Measurements from ENCODE around the gene YBX3.
A peak's percentile ranks its signal among the peaks of the same experiment; 100 is the strongest.

The YBX3 gene

DNA sequence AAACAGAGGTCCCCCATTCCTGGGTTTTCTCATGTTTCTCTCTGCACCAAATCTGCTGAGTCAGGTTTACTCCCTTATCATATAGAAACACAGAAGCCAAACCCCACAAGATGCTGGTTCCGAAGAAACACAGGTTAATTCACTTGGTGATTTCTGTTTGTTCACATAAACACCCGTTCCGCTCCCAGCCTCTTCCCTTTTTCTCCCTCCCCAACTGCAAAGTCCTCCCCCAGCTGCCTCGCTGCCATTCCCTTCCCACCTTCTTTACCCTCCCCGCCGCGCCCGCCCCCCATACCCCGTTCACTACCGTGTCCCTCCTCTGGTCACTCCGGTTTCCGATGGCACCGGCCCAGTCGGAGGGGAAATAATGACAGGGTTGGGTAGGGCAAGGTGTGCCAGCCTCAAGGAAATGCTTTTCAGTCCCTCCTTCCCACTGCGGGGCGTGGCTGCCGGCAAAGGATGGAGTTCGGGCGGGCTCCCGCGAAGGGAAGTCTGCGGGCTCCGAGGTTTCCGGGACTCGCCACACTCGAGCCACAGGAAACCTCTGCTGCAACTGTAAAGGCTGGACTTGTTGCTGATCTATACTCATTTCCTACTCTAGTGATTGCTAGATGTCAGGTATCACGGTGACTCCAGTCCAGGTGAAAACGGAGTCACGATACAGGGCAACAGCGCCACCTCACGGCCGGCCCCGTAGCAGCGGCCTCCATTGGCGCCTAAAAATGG, 49.3 kb downstream of the YBX3 start, which contains the start of gene STYK1:
STYK1 (minus strand) TSS at position 394 of the 726 bp plus-strand sequence. CDS start 39,434 bp downstream, outside the sequence.
- Mint-ChIP-seq H3K36me3 (ENCODE audit: low read depth) (no peaks in the 10 kb centered on the region), H3K27me3 (ENCODE audit: low read depth) (peaks cover 64% of the 10 kb centered on the region), H3K9me3 (no peaks in the 10 kb centered on the region), H3K4me3 (peak within 1 kb of the TSS; percentile 84), H3K27ac (peak within 1 kb of the TSS; percentile 53), H3K4me1 (ENCODE audit: low read depth) (peaks cover 53% of the 10 kb centered on the region)
- DNase-seq (ENCODE audit: low spot score) = peak; percentile 63

DNA sequence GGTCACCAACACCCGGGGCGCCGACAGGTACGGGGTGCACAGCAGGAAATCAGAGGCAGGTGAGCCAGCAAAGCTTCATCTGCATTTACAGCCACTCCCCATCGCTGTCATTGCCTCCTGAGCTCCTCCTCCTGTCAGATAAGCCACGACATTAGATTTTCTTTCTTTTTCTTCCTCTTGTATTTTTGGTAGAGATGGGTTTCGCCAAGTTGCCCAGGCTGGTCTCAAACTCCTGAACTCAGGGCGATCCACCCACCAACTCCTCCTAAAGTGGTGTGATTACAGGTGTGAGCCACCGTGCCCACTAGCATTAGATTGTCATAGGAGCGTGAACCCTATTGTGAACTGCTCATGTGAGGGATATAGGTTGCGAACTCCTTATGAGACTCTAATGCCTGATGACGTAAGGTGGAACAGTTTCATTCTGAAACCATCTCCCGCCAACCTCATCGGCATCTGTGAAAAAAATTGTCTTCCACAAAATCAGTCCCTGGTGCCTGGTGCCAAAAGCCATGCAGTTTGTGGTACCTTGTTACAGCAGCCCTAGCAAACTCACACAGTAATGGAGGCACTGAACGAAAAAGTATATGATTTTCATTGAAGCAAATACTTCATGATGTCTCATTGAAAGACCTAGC, 50.8 kb downstream of the YBX3 start:
- no peak for DNase-seq (ENCODE audit: low spot score)
- Mint-ChIP-seq H3K36me3 (ENCODE audit: low read depth) (no peaks in the 10 kb centered on the region), H3K27me3 (ENCODE audit: low read depth) (peaks cover 67% of the 10 kb centered on the region), H3K9me3 (no peaks in the 10 kb centered on the region), H3K4me3 (peak overlapping the region; percentile 37), H3K4me1 (ENCODE audit: low read depth) (peaks cover 48% of the 10 kb centered on the region), H3K27ac (no peak overlapping the region)

DNA sequence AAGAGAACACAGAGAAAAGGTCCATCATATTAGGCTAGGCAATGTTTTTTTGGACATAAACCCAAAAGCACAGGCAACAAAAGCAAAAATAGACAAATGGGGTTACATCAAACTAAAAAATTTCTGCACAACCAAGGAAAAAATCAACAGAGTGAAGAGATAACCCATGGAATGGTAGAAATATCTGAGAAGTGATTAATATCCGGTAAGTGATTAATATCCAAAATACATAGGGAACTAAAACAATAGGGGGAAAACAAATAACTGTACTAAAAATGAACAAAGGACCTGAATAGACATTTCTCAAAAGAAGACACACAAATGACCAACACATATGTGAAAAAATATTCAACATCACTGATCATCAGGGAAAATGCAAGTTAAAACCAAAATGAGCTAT, 53.6 kb downstream of the YBX3 start:
- DNase-seq (ENCODE audit: low spot score) = no peak
- H3K9me3 Mint-ChIP-seq = no peaks in the 10 kb centered on the region
- peaks cover 32% of the 10 kb centered on the region for H3K4me1 Mint-ChIP-seq (ENCODE audit: low read depth)
- peaks cover 52% of the 10 kb centered on the region for H3K27me3 Mint-ChIP-seq (ENCODE audit: low read depth)
- no peak overlapping the region for H3K4me3 Mint-ChIP-seq
- H3K27ac Mint-ChIP-seq = no peak overlapping the region
- H3K36me3 Mint-ChIP-seq (ENCODE audit: low read depth) = no peaks in the 10 kb centered on the region

DNA sequence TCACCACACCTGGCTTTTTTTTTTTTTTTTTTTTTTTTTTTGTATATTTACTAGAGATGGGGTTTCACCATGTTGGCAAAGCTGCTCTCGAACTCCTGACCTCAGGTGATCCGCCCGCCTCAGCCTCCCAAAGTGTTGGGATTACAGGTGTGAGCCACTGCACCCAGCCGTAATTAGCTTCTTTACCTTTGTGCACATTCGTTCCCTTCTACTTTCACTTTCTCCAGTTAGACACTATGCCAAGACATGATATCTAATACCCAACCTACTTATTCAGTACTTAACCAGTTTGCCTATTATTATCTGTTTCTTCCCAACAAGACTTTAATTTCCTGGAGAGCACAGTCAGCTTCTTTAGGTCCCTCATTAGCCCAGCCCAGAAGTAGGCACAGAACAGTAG, 54.6 kb downstream of the YBX3 start:
- Mint-ChIP-seq H3K36me3 (ENCODE audit: low read depth) (no peaks in the 10 kb centered on the region), H3K4me1 (ENCODE audit: low read depth) (peaks cover 24% of the 10 kb centered on the region)

DNA sequence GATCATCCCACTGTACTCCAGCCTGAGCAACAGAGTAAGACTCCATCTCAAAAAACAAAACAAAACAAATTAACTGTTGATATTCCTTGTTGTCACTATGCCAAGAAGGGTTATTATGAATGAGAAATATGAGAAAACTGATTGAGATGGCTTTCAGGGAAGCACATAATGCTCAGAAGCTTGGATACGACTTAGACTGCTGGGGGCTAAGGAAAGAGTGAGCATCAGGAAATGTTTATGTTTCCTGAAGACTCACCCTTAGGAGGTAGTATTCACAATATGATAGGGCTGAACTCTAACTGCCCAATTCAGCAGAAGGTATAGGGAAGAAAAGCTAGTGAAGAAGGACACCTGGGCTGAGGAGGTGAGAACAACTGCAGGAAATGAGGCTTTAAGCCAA, 55.5 kb downstream of the YBX3 start:
- no peak for DNase-seq (ENCODE audit: low spot score)
- Mint-ChIP-seq H3K27ac (no peak overlapping the region), H3K4me1 (ENCODE audit: low read depth) (peaks cover 16% of the 10 kb centered on the region), H3K36me3 (ENCODE audit: low read depth) (no peaks in the 10 kb centered on the region), H3K27me3 (ENCODE audit: low read depth) (peaks cover 51% of the 10 kb centered on the region), H3K4me3 (no peak overlapping the region), H3K9me3 (no peaks in the 10 kb centered on the region)

More for the DNA sequence above, 54.6 kb downstream of the YBX3 start:
- Mint-ChIP-seq H3K4me3 (peak overlapping the region; percentile 34), H3K27me3 (ENCODE audit: low read depth) (peaks cover 52% of the 10 kb centered on the region), H3K9me3 (no peaks in the 10 kb centered on the region), H3K27ac (no peak overlapping the region)
- no peak for DNase-seq (ENCODE audit: low spot score)

DNA sequence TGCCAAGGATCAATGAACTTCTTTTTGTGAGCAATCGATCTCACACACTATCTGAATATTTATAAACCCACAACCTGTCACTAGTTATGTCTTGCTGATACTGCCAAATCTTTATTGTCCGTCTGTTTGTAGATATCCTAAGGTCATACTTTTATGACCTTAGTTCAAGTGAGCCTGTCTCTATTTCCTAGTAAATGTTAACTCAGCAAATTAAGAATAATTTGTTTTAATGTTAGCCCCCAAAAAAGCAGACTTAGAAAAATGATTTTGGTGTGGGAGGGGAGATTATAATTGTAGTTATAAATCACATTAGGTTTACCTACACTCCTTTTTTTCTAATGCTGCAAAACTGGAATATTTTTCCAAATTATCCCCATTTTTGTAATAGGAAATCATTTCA, 58.6 kb downstream of the YBX3 start:
- H3K27ac Mint-ChIP-seq = no peak overlapping the region
- no peaks in the 10 kb centered on the region for H3K36me3 Mint-ChIP-seq (ENCODE audit: low read depth)
- H3K27me3 Mint-ChIP-seq (ENCODE audit: low read depth) = peaks cover 48% of the 10 kb centered on the region

DNA sequence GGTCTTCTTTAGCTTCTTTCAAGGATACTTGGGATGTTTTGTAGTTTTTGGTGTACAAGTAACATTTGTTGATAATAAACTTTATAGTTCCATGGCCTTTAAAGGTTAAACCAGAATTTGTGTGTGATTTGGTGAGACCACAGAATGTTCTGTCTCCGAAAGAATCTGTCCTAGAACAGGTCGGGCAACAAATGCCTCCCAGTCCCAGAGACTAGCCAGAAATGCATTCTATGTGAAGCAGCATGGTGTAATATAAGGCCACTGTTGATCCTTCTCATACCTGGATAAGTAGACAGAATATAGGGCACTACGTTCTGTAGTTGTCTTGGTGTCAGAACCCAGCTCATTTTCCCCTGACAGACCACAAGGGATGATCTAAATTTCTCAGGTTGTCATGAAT, 59.3 kb downstream of the YBX3 start:
- Mint-ChIP-seq H3K36me3 (ENCODE audit: low read depth) (no peaks in the 10 kb centered on the region), H3K27me3 (ENCODE audit: low read depth) (peaks cover 44% of the 10 kb centered on the region), H3K4me3 (no peak overlapping the region)

More for the DNA sequence above, 58.6 kb downstream of the YBX3 start:
- no peak for DNase-seq (ENCODE audit: low spot score)
- Mint-ChIP-seq H3K4me3 (no peak overlapping the region), H3K4me1 (ENCODE audit: low read depth) (peaks cover 5% of the 10 kb centered on the region), H3K9me3 (no peaks in the 10 kb centered on the region)

DNA sequence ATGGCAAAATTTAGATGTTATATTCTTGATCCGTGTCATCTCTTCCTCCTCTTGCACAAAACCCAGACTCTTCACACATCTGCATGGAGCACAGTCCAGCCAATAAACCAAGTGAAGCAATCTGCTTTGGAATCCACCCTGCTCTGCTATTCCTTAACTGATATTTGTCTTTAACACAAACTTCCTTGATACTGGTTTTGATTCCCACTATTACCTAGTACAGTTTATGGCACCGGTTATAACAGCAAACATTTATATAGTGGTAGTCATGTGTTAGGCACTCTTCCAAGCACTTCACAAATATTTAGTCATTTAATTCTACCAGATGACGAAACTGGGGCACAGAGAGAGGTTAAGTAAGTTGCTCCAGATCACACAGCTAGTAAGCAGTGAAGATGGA, 61.8 kb downstream of the YBX3 start:
- no peaks in the 10 kb centered on the region for H3K36me3 Mint-ChIP-seq (ENCODE audit: low read depth)
- H3K4me1 Mint-ChIP-seq (ENCODE audit: low read depth) = no peaks in the 10 kb centered on the region
- H3K4me3 Mint-ChIP-seq = no peak overlapping the region
- peaks cover 36% of the 10 kb centered on the region for H3K27me3 Mint-ChIP-seq (ENCODE audit: low read depth)
- H3K9me3 Mint-ChIP-seq = peaks cover 6% of the 10 kb centered on the region
- no peak for DNase-seq (ENCODE audit: low spot score)
- H3K27ac Mint-ChIP-seq = no peak overlapping the region

More for the DNA sequence above, 59.3 kb downstream of the YBX3 start:
- Mint-ChIP-seq H3K9me3 (no peaks in the 10 kb centered on the region), H3K27ac (no peak overlapping the region), H3K4me1 (ENCODE audit: low read depth) (peaks cover 4% of the 10 kb centered on the region)
- no peak for DNase-seq (ENCODE audit: low spot score)

DNA sequence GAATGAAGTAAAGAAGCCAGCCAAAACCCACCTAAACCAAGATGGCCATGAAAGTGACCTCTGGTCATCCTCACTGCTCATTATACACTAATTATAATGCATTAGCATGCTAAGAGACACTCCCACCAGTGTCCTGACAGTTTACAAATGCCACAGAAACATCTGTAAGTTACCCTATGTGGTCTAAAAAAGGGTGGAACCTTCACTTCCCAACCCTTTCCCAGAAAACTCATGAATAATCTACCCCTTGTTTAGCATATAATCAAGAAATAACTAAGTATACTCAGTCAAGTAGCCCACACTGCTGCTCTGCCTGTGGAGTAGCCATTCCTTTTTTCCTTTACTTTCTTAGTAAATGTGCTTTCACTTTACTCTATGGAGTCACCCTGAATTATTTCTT, 69.1 kb downstream of the YBX3 start:
- Mint-ChIP-seq H3K4me1 (ENCODE audit: low read depth) (no peaks in the 10 kb centered on the region), H3K36me3 (ENCODE audit: low read depth) (no peaks in the 10 kb centered on the region), H3K9me3 (peaks cover 6% of the 10 kb centered on the region), H3K27ac (no peak overlapping the region), H3K27me3 (ENCODE audit: low read depth) (peaks cover 20% of the 10 kb centered on the region), H3K4me3 (no peak overlapping the region)
- DNase-seq (ENCODE audit: low spot score) = no peak

DNA sequence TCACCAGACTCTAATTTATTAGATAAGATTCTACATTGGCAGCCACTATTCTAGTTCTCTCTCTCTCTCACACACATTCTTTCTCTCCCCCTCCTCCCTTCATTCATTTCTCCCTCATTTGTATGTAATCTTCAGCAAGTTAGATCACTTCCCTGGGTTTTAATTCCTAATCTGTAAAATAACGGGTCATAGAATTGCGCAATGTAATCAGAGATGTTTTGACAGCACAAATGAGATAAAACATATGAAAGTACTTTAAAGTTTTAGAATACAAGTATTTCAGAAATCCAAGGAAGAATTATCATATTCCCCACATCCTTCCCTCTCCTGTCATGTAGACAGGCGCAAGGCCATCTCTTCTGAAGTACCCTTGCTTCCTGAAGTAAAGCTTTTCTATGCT, 70.9 kb downstream of the YBX3 start:
- H3K9me3 Mint-ChIP-seq = peaks cover 9% of the 10 kb centered on the region
- H3K27me3 Mint-ChIP-seq (ENCODE audit: low read depth) = peaks cover 18% of the 10 kb centered on the region
- H3K4me1 Mint-ChIP-seq (ENCODE audit: low read depth) = no peaks in the 10 kb centered on the region
- DNase-seq (ENCODE audit: low spot score) = no peak
- H3K36me3 Mint-ChIP-seq (ENCODE audit: low read depth) = no peaks in the 10 kb centered on the region
- H3K27ac Mint-ChIP-seq = no peak overlapping the region
- no peak overlapping the region for H3K4me3 Mint-ChIP-seq

Measured in T-helper 2 cell treated with Interferon-gamma antibody and Interleukin-4, amounts not matched to agents 5 μg/mL and 100 μg/mL, for 36 hours (primary cell).